SK-N-SH (cell line): ENCODE data around the gene JAG1.

Experiments
- CTCF ChIP-seq: fragments of 200-600 bp; sonication (generic); IDR thresholded peaks from 2 replicates; pipeline ENCODE4 v1.6.1; 2017; ENCODE audit warnings: antibody characterized with exemption, mild to moderate bottlenecking, moderate library complexity
- EP300 ChIP-seq, 2 experiments: IDR thresholded peaks; 2 replicates each; pipeline versions ENCODE4 v1.4.0 to v1.6.1; 2012; ENCODE audit warnings: borderline replicate concordance in 1 of 2, low read depth in 1 of 2, low read length in 1 of 2
- EZH2phosphoT487 ChIP-seq: fragments of 200-600 bp; sonication (generic); IDR thresholded peaks from 2 replicates; pipeline ENCODE4 v1.6.1; 2017; ENCODE audit warnings: low read depth, mixed run types, mild to moderate bottlenecking, antibody characterized with exemption, moderate library complexity, borderline replicate concordance
- GATA2 ChIP-seq: sonication (generic); formaldehyde crosslinking; IDR thresholded peaks from 2 replicates; pipeline ENCODE4 v1.5.0; 2020; ENCODE audit warnings: mild to moderate bottlenecking, missing genetic modification reagents
- MXI1 ChIP-seq: IDR thresholded peaks from 2 replicates; pipeline ENCODE4 v1.6.1; 2012; ENCODE audit warnings: mild to moderate bottlenecking, low read depth, low read length, improper control_type of control experiment
- POLR2AphosphoS5 ChIP-seq: IDR thresholded peaks from 2 replicates; pipeline ENCODE4 v1.6.1; 2012; ENCODE audit warnings: low read depth, low read length
- REST ChIP-seq: IDR thresholded peaks from 2 replicates; pipeline ENCODE4 v1.6.1; 2012; ENCODE audit warnings: mild to moderate bottlenecking, low read depth, low read length, moderate library complexity
- RXRA ChIP-seq: IDR thresholded peaks from 2 replicates; pipeline ENCODE4 v1.4.0; 2012; ENCODE audit warnings: low read depth, mild to moderate bottlenecking, borderline replicate concordance

- TF ChIP-seq GATA2 (peak; percentile 75), CTCF (no peak), REST (no peak), POLR2AphosphoS5 (no peak), EZH2phosphoT487 (no peak), EP300 (IDR thresholded peaks at IDR 0.05; ENCODE audit: borderline replicate concordance in 1 of 2, low read depth in 1 of 2, low read length in 1 of 2) (peak in 1 of 2 experiments; percentile 70; a peak in 2 of 4 replicates), MXI1 (no peak), RXRA (no peak)
Measured at GRCh38 chr20:10644458-10645204, 29.2 kb downstream of the JAG1 start.
